Common myeloid progenitor, CD34-positive (primary cell): ENCODE measurements around the gene ID1.
"Not testable (repeated sequence)": the region's sequence is repeated elsewhere in the genome, so short reads cannot be mapped to it uniquely, and the experiment has no call there.

Source experiments
- CTCF ChIA-PET: fragments of 350-600 bp; sonication (Branson Sonifier 250); formaldehyde crosslinking; loops from one replicate; lab custom pipeline; 2021; ENCODE audit warnings: antibody characterized with exemption; lab: Charles Lee
- POLR2A ChIA-PET: fragments of 350-600 bp; sonication (Branson Sonifier 250); formaldehyde crosslinking; loops from one replicate; lab custom pipeline; 2021; ENCODE audit warnings: antibody characterized with exemption; lab: Charles Lee
- DNase-seq, 3 donors: peaks; one replicate each; pipeline versions ENCODE4 v3.0.0 to v3.0.0-alpha.2; 2013
- H3K27ac ChIP-seq, 2 experiments: 1 replicate in 1 of 2; 2 replicates in 1 of 2; pipeline ENCODE4 v1.7.0; 2013; ENCODE audit warnings: inconsistent platforms in 2 of 2, low read length in 2 of 2, mild to moderate bottlenecking in 2 of 2, low read depth in 1 of 2, moderate library complexity in 1 of 2; ENCODE audit not compliant: severe bottlenecking in 2 of 2, insufficient read depth in 1 of 2, poor library complexity in 1 of 2
- H3K27me3 ChIP-seq, 5 experiments: replicated peaks in 2 of 5; 1 replicate in 3 of 5; 2 replicates in 2 of 5; pipeline versions ENCODE4 v1.6.1 to v1.7.0; 2013; ENCODE audit warnings: low read length in 4 of 5, mild to moderate bottlenecking in 2 of 5, moderate library complexity in 2 of 5, inconsistent platforms in 1 of 5; ENCODE audit not compliant: insufficient read depth in 5 of 5, control insufficient read depth in 4 of 5
- H3K36me3 ChIP-seq, 4 experiments: 1 replicate in 2 of 4; 2 replicates in 2 of 4; pipeline versions ENCODE4 v1.6.1 to v1.7.0; 2013; ENCODE audit warnings: low read length in 3 of 4, control low read depth in 1 of 4, mild to moderate bottlenecking in 1 of 4; ENCODE audit not compliant: control insufficient read depth in 4 of 4, insufficient read depth in 4 of 4
- H3K4me1 ChIP-seq, 4 experiments: 1 replicate in 3 of 4; 2 replicates in 1 of 4; pipeline versions ENCODE4 v1.6.1 to v1.7.1; 2013; ENCODE audit warnings: low read length in 3 of 4, mild to moderate bottlenecking in 3 of 4, control low read depth in 1 of 4, inconsistent platforms in 1 of 4, moderate library complexity in 1 of 4; ENCODE audit not compliant: control insufficient read depth in 4 of 4, insufficient read depth in 4 of 4; ENCODE audit errors: control extremely low read depth in 1 of 4
- H3K4me3 ChIP-seq, 7 experiments: 1 replicate in 4 of 7; 2 replicates in 3 of 7; pipeline versions ENCODE4 v1.5.1 to v1.7.0; 2013; ENCODE audit warnings: mild to moderate bottlenecking in 7 of 7, low read length in 6 of 7, moderate library complexity in 6 of 7, inconsistent platforms in 2 of 7, low read depth in 2 of 7, control low read depth in 1 of 7; ENCODE audit not compliant: insufficient read depth in 4 of 7, control insufficient read depth in 1 of 7; ENCODE audit errors: extremely low read depth in 1 of 7
- H3K9me3 ChIP-seq, 5 experiments: 1 replicate in 4 of 5; 2 replicates in 1 of 5; pipeline versions ENCODE4 v1.6.1 to v1.7.1; 2013; ENCODE audit warnings: low read length in 4 of 5, mild to moderate bottlenecking in 2 of 5, inconsistent platforms in 1 of 5, low read depth in 1 of 5, moderate library complexity in 1 of 5; ENCODE audit not compliant: control insufficient read depth in 4 of 5, insufficient read depth in 2 of 5; ENCODE audit errors: control extremely low read depth in 1 of 5
- WGBS: methylation state at CpG from one replicate; pipeline ENCODE4 v1.1.5; 2013; ENCODE audit not compliant: insufficient coverage; 5-methylcytosine and 5-hydroxymethylcytosine counted together

The ID1 gene

GRCh38 chr20:31615416-31615815, 10.3 kb downstream of the ID1 start:
- Histone ChIP-seq H3K9me3 (no peaks in the 10 kb centered on the region), H3K27me3 (no peaks in the 10 kb centered on the region), H3K36me3 (no peaks in the 10 kb centered on the region), H3K27ac (no peak overlapping the region), H3K4me3 (no peak overlapping the region), H3K4me1 (peaks cover 5 to 42% (median 37%) of the 10 kb centered on the region in 4 experiments)
- 97% methylated on average over 5 of the region's 8 CpGs for WGBS
- DNase-seq = no peak
- POLR2A ChIA-PET = interaction anchor here (0.5 kb wide), 1 partner anchor 50 kb away, joined by 9 read pairs; no protein-coding TSS in a partner anchor
- CTCF ChIA-PET = interaction anchor here (1.3 to 19.9 kb wide), 3 partner anchors 19 to 51 kb away, joined by 5 to 1047 read pairs (median 5); no protein-coding TSS in a partner anchor

GRCh38 chr20:31617432-31618104, 12.5 kb downstream of the ID1 start:
- 33% methylated on average over 5 of the region's 6 CpGs for WGBS
- no peaks in the 10 kb centered on the region for H3K27me3 ChIP-seq
- no peaks in the 10 kb centered on the region for H3K9me3 ChIP-seq
- ChIA-PET POLR2A (no interaction called here), CTCF (interaction anchor here (1.3 to 19.9 kb wide), 4 partner anchors 15 to 106 kb away, joined by 3 to 1047 read pairs (median 6); no protein-coding TSS in a partner anchor)
- H3K4me1 ChIP-seq = peaks cover 10 to 35% (median 31%) of the 10 kb centered on the region in 4 experiments
- peak overlapping the region; percentile 56 to 79 for H3K27ac ChIP-seq
- peak; percentile 59 to 89 (median 85) for DNase-seq
- H3K4me3 ChIP-seq = peak overlapping the region in 3 of 7 experiments; percentile 19 to 48 (median 32)
- H3K36me3 ChIP-seq = no peaks in the 10 kb centered on the region

- ChIA-PET POLR2A (no interaction called here), CTCF (no interaction called here)
- H3K4me3 ChIP-seq = no peak overlapping the region
- H3K9me3 ChIP-seq = no peaks in the 10 kb centered on the region
- 60% methylated on average over 1 of the region's 3 CpGs for WGBS
- H3K4me1 ChIP-seq = peaks cover 10 to 39% (median 33%) of the 10 kb centered on the region in 4 experiments
- no peak for DNase-seq
- H3K36me3 ChIP-seq = no peaks in the 10 kb centered on the region
- no peak overlapping the region for H3K27ac ChIP-seq
- H3K27me3 ChIP-seq = no peaks in the 10 kb centered on the region
Observed at GRCh38 chr20:31620246-31620645, 15.2 kb downstream of the ID1 start.

- H3K9me3 ChIP-seq, H3K27me3 ChIP-seq, H3K27ac ChIP-seq, DNase-seq, POLR2A ChIA-PET, H3K4me3 ChIP-seq, H3K36me3 ChIP-seq: not testable (repeated sequence)
- H3K4me1 ChIP-seq = peaks cover 5 to 24% (median 19%) of the 10 kb centered on the region in 4 experiments
- CTCF ChIA-PET = interaction anchor here (0.8 to 2.4 kb wide), 4 partner anchors 10 to 56 kb away, joined by 3 to 9 read pairs (median 4); no protein-coding TSS in a partner anchor
- 96% methylated on average over 5 of the region's 6 CpGs for WGBS
Observed at GRCh38 chr20:31623123-31623505, 18.0 kb downstream of the ID1 start.

GRCh38 chr20:31626534-31626933, 21.4 kb downstream of the ID1 start:
- H3K4me3 ChIP-seq, H3K27ac ChIP-seq, H3K9me3 ChIP-seq, DNase-seq, POLR2A ChIA-PET, H3K27me3 ChIP-seq, H3K36me3 ChIP-seq: not testable (repeated sequence)
- H3K4me1 ChIP-seq = peaks cover 3 to 16% (median 13%) of the 10 kb centered on the region in 4 experiments
- 100% methylated on average over 5 of the region's 8 CpGs for WGBS
- CTCF ChIA-PET = interaction anchor here (1.4 kb wide), 1 partner anchor 14 kb away, joined by 4 read pairs; no protein-coding TSS in a partner anchor

GRCh38 chr20:31628057-31628456, 23.0 kb downstream of the ID1 start:
- H3K27me3 ChIP-seq, H3K36me3 ChIP-seq, DNase-seq, CTCF ChIA-PET, H3K4me1 ChIP-seq, H3K27ac ChIP-seq, H3K4me3 ChIP-seq, H3K9me3 ChIP-seq, POLR2A ChIA-PET: not testable (repeated sequence)
- WGBS = no CpG with 5 or more reads among the region's 2 CpGs

GRCh38 chr20:31630187-31630790, 25.2 kb downstream of the ID1 start:
- DNase-seq = no peak
- Histone ChIP-seq H3K27ac (no peak overlapping the region), H3K9me3 (no peaks in the 10 kb centered on the region), H3K4me1 (no peaks in the 10 kb centered on the region), H3K4me3 (no peak overlapping the region), H3K27me3 (no peaks in the 10 kb centered on the region), H3K36me3 (no peaks in the 10 kb centered on the region)
- no CpG with 5 or more reads among the region's 2 CpGs for WGBS
- POLR2A ChIA-PET = no interaction called here
- CTCF ChIA-PET = interaction anchor here (0.8 to 3.1 kb wide), 4 partner anchors 18 to 81 kb away, joined by 3 to 14 read pairs (median 5); no protein-coding TSS in a partner anchor
